GM18499 (cell line): ENCODE results near the gene KRT10.

Experiments
- ATAC-seq: cut with Tn5 transposase; IDR thresholded peaks from one replicate; pipeline ENCODE4 v1.9.1; 2021; ENCODE audit warnings: moderate number of reproducible peaks; ENCODE audit not compliant: insufficient read depth, unreplicated experiment

The KRT10 gene

DNA sequence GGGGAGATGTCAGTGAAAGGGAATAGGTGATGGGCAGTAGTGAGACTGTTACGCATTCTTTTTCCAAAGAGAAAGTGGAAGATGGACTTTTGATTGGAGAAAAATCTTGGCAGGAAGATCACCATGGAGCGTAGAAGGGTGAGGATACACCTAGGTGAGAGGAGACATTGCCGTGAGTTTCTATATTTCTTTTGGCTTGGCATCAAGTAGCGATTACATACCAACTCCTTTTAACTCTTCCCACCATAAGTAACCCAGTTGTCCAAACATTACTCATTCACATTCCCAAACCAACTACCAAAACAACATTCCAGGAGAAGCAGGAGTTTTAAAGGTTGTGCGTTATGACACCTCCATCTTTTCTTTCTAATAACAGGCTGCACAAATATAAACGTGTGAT, 11.9 kb downstream of the KRT10 start:
- ATAC-seq: no peak

DNA sequence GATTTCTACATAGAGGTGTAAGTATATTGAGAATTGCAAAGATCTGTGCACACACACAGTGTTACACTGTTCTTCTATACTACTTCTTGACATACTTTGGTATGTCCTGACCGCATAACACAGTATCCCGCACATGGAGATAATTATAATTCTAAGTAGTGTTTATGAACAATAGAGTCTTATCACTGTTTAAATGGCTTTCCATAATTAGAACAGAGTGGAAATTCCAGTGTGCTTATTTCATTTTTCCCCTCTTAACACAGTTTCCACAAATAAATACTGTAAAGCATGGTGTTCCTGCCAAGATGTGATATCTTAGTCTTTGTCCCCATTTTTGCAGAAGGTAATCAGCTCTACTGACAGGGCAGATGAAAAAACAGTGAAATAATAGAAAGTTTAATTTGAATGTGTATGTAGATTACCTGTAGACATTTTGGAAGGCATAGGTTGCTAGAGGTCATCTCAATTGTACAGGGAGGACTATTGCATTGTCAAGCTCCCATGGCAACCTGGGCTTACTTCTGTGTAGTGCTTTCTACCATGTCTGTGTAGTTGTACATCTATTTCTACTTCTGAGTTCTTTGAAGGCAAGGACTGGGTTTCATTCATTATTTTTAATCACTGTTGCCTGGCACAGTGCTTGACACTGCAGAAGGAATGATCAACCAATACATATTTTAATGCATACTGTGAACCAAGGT, 12.5 kb downstream of the KRT10 start:
- no peak for ATAC-seq

DNA sequence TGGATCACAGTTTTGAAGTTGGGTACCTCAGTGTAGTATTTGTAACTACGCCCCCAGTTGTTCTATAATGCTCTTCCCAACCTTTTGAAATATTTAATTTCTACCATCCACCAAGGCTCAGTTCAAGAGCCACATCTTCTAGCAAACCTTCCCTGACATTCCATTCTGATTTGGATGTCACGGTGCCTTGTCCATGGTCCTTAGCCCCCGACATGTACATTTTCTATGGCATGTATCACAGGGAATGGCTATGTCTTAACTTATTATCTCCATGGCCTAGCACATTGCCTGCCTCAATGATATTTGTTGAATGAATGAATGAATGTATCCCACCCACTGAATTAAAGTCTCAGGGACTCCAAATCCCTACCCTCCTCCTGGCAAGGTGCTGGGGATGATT, 16.3 kb downstream of the KRT10 start:
- no peak for ATAC-seq

DNA sequence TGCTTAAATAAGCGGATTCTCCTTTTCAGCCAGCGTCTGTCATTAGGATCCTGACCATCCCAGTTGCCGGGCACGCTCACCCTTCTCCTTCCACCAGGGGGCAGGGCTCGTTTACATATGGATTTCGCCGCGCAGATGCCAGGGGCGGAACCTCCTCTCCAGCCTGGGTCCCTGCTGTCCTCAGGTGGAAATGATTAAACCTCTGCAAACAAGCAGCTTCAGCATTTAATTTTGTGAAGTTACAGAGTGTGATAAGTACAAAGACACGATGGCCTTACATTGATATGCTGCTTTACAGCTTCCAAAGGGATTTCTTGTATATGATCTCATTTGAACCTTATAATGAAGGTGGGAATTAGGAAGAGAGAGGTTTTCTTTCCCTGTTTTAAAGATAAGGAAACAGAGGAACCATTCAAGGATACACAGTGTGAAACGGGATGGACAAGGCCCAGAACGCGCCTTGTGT, 18.8 kb downstream of the KRT10 start:
- ATAC-seq: no peak

DNA sequence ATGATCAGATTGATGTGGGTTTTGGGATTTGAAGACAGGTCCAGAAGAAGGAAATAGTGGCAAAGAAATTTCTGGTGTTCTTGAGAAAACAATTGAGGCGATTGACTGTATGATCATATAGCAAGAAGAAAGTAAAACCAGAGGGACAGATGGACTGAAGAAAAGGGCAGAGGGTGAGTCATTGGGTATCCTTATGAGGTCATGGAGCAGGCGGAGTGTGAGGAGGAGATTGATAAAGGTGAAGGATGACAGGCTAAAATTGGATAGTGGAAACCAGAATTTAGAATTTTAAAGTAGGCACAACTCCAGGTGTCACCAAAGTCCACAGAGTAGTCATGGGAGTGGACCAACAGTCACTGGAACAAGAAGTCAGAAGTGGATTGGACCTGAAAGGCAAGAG, 21.3 kb downstream of the KRT10 start:
- no peak for ATAC-seq

DNA sequence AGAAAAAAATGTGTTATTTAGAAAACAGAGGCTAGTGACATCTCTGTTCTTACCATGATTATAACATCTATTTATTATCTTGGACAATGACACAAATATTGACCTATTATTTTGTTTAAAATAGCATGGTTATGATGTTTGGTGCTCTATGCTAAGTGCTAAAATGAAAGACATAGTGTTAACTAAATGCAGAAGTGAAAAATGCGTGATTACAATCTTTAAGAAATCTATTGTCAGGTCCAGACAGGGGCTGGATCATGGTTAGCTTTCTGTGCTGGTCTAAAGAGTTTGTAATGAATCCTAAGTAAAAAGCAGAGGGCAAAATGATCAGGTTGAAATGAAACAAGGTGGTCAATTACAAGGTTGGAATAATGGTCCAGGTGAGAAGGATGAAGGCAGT, 22.0 kb downstream of the KRT10 start:
- ATAC-seq: no peak

DNA sequence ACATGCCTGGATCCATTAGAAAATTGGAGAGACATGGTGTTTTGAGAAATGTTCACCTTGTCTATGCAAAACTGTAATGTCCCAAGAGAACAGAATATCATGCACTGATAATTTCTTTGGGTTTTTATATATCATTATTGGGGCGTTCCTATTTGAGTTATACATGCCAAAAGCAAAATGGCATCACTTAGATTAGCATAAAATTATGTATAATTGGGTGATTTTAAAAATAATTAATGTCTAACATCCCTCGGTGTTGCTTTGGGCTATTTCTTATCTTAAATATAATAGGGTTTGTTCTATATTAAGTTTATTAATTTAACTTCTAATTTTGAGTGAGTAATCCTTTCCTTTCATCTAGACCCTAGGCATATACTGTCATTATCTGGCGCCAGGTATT, 22.6 kb downstream of the KRT10 start, which contains the start of gene KRT28:
Gene KRT28, minus strand, starts transcription at position 101 of the 400 bp plus-strand sequence. Its CDS starts 66 bp downstream, at position 35.
- no peak for ATAC-seq

DNA sequence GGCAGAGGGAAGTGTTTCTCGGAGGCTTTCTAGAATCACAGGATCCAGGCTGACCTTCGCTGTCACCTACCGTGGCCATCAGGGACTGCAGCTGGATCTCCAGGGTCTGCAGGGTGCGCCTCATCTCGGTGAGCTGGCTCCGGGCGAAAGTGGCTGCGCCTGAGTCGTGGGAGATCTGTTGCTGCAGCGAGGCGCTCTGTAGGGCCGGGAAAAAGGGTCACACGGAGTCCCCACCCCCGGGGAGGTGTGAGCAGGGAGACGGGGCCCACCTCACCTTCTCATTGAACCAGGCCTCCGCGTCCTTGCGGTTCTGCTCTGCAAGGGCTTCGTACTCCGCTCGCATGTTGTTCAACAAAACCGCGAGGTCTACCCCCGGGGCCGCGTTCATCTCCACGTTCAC, 25.6 kb downstream of the KRT10 start:
- ATAC-seq: no peak

DNA sequence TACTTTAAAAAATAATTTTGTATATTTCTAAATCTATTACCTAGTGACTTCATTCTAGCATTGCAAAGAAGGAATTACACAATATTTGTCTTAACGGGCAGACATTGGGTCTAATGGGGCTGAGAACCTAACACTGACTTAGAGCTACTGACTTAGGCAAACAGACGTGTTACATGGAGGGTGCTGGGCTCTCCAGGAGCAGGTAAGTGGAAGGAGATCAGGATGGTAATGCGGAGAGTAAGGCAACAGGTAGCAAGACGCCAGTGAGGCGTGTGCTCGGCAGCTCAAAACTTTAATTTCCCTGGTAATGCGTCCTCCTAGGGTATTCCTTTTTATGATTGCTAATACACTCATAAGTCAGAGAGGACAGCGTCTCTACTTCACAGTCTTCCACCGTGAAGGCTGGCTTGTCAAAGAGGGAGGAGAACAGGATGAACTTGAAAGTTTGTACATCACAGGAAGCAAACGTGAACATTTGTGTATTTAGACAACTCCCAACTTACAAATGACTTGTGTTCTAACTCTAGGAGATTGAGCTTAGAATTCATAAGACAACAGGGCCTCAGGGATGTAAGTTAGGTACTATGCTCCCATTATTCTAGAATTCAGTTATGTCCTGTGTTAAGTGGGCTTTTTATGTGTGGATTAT, 27.3 kb downstream of the KRT10 start:
- ATAC-seq: no peak

DNA sequence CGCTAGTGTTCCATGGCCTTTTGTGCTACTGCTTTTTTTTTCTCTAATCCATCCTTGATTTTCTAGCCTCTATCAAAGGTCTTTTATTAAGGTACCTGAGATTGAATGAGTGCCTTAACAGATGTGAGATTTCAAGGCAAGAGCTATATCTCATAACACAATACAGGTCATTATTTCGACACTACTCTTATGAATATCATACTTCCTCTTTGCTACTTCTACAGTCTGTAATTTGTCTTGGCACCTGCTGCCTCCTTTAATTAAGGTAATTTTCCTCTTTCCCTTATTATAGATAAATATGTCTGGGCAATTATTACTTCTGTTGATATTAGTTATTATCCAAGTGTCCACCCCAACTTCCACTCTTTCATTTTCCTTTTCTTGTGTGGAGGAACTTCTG, 27.9 kb downstream of the KRT10 start:
- ATAC-seq: no peak

DNA sequence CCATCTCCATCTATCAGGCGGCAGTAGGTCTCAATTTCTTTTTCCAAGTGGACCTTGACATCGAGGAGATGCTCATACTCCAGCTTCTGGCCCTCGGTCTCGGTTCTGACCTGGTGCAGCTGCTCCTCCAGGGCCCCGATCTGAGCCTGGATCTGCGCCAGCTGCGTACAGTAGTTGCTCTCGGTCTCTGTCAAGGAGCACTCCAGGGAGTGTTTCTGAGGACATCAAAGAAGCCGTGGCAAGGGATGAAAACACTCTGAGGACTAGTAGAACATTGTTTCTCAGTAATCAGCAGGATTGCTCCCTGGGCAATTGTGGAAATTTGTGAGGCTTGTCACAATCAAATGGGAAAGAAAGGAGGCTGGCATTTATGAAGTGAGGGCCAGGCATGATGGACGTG, 28.6 kb downstream of the KRT10 start:
- no peak for ATAC-seq

DNA sequence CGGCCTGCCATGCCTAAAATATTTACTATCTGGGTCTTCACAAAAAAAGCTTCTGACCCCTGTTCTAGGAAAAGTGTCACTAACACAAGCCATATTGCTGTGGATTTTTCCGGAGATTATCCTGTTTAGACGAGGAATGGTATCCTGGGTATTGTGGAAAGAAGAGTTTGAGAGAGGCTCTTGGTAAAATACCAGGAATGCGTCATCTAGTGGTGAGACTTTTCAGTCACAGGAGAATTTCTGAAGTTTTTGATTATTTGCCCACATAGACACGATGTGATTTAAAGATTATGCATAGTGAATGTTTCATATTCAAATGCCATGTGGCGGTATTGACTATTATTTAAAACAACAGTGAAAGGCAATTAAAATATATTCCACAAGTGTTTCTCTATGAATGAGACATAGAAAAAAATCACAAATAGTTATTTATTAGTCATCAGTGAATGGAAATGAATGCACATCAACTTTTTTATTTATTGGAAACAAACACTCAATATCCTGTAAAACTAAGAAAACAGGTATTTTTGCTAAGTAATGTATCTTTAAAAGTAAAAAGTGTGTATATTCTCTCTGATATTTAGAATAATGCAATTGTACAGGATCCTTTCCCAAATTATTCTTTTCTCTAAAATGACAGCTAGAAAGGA, 30.5 kb downstream of the KRT10 start:
- no peak for ATAC-seq

DNA sequence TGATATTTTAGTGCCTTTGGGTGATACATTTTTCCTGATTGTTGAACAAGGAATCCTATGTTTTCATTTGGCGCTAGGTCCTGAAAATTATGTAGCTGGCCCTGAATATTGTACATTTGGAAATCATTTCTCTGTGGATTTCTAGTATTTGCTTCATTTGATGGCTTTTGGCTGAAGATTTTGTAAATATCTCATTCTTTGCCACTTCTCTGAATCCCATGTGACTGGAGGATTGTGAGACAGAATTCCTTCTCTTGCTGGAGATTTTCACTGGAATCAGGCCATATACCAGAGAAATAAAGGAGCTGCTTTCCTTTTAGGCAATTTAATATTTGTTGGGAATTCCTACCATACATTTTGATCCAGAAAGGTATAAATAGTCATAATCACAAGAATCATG, 31.3 kb downstream of the KRT10 start:
- ATAC-seq: no peak

DNA sequence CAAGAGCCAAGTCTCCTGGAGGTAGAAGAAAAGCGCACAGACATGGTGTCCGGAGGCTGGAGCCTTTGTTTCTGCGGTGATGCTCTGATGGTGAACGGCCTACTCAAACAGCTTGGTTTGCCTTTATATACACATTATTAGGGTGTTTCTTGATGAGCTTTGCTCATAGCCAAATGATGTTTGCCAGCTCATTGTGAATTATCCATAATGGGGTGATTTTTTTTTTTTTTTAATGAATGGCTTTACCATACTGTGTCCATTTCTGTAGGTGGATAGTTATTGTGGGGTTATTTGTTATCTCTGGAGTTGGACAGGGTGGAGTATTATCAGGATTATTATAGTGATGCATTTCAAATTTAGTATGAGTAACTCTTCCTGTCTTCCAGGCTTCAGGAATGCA, 40.0 kb downstream of the KRT10 start, which contains the start of gene KRT27:
Gene KRT27, minus strand, starts transcription at position 101 of the 400 bp plus-strand sequence. Its CDS starts 57 bp downstream, at position 44.
- ATAC-seq: no peak

DNA sequence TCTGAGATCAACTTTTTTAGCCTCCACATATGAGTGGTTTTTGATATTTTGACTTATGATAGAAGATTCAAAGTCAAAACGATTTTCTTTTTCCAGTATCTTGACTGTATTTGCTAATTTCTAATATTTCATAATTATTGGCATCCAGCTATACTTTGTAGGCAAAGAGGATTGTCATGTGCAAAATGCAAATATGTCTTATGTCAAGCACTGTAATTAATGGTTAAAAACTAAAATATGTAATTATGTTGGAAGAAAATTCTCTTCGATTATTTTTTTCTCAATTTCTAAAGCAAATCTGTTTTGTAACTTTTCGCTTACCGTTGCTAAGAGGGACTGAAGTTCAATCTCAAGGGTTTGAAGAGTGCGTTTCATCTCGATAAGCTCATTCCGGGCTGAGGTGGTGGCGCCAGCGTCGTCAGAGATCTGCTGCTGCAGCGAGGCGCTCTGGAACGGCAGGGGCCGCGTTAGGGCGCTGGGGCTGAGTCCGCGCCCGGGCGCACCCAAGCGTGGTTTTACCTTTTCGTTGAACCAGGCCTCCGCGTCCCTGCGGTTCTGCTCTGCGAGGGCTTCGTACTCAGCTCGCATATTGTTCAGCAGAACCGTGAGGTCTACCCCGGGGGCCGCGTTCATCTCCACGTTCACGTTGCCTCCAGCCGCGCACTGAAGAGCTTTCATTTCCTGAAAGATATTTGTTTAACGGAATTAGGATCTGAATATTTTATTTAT, 43.1 kb downstream of the KRT10 start:
- ATAC-seq: no peak

DNA sequence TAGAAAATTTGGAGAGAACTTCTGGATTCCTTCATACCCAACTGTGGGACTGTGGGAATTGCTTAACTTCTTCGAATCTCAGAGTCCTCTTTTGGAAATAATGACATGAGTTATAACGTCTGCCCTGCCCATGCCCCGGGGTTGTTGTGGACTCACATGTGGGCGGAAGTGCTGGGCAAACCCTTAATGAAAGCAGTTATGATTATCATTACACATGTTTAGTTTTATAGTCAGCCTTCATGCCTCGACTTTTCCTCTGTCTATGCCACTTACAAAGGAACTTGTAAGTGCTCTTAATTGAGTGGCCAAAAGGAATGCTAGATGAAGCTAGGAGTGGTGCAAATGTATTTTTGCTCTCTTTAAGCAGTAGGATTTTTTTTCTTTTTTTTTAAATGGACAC, 44.0 kb downstream of the KRT10 start:
- ATAC-seq: no peak

DNA sequence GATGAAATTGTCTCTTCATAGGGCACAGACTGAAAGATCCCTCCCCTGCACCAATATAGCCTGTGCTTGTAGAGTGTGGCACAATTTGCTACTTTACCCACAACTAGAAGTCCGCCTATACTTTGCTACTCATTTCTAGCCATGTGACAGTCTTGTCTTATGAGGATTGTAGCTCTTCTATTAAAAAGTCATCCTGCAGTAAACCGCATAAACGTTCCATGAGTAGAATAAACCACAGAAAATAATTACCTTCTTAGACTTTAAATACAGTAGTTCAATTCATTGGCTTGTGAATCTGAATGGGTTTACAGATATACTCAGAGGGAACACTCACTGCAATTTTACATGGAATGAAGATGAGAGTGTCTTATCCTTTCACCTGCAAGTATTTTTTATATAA, 44.4 kb downstream of the KRT10 start:
- ATAC-seq: no peak

DNA sequence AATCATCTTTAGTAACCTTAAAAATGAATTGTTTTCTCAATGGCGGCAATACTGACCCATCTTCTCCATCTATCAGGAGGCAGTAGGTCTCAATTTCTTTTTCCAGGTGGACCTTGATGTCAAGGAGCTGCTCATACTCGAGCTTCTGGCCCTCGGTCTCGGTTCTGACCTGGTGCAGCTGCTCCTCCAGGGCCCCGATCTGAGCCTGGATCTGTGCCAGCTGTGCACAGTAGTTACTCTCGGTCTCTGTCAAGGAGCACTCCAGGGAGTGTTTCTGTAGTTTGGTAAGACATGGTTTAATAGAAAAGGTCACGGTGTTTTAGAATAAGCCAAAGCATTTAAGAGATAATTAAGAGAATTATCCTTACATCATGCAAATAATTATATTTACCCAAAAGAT, 45.0 kb downstream of the KRT10 start:
- no peak for ATAC-seq

DNA sequence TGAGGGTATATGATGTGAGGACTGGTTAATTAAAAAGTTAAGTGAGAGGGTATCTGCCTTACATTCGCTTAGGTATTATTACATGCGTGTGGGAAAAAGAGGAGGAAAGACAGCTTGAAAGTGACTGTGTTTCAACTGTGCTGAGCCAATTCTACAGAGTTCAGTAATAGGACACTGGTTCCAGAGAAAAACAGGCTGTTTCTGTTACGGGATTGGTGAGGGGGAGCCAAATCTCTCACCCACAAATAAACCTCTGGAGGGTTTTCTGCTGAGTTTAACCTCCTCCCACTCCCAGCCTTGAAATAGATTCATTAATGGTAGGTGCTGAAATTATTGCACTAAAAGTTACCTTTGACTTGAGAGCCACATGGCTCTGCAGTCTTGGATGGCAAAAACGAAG, 46.5 kb downstream of the KRT10 start:
- ATAC-seq: no peak

DNA sequence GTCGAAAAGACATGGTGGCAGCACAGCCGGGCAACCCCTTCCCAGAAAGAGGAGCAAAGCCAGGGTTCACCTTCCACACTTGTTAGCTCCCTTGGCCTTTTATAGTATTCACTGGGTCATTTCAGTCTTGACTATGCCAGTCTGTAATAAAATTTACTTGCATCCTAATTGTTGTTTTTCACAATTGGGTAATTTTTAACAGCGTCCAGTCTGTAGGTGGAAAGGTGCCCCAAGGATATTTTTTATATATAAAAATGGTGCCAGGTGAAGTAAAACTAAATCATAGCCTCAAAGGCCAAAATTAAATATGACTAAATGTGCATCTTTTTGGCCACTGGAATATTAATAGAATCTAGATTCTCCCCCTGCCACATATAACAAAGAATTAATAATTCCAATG, 50.3 kb downstream of the KRT10 start, which contains the start of gene KRT26:
Gene KRT26, minus strand, starts transcription at position 101 of the 400 bp plus-strand sequence. Its CDS starts 88 bp downstream, at position 13.
- no peak for ATAC-seq
